C4-2B (cell line): ENCODE measurements around the gene ZNF580.

Experiments
- ZFX ChIP-seq: fragments of 450-650 bp; IDR thresholded peaks from 2 replicates; pipeline ENCODE4 v1.6.1; 2017
- TF ChIP-seq, protein P1 (sequence below): fragments of 450-650 bp; conservative IDR thresholded peaks from 2 replicates; pipeline ENCODE4 v1.5.1; 2017; ENCODE audit warnings: mild to moderate bottlenecking

DNA sequence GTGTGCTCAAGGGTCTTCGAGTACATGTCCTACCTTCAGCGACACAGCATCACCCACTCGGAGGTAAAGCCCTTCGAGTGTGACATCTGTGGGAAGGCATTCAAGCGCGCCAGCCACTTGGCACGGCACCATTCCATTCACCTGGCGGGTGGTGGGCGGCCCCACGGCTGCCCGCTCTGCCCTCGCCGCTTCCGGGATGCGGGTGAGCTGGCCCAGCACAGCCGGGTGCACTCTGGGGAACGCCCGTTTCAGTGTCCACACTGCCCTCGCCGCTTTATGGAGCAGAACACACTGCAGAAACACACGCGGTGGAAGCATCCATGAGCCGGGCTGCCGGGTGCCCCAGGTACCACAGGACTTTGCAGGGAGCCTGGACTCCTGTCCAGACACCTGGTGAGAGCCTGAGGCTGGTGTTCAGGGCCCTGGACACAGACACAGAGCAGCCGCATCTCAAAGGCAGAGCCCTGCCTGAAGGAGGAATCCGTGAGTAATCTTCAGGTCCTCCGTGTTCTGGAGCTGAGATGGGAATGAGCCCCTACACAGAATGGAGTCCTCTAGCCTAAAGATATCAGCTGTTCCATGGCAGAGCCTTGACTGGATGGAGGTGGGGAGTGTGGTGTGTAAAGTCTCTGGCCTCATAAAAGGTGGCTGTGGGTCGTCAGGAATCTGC lies 4.2 kb downstream of the ZNF580 start:
- TF ChIP-seq, protein P1, sequence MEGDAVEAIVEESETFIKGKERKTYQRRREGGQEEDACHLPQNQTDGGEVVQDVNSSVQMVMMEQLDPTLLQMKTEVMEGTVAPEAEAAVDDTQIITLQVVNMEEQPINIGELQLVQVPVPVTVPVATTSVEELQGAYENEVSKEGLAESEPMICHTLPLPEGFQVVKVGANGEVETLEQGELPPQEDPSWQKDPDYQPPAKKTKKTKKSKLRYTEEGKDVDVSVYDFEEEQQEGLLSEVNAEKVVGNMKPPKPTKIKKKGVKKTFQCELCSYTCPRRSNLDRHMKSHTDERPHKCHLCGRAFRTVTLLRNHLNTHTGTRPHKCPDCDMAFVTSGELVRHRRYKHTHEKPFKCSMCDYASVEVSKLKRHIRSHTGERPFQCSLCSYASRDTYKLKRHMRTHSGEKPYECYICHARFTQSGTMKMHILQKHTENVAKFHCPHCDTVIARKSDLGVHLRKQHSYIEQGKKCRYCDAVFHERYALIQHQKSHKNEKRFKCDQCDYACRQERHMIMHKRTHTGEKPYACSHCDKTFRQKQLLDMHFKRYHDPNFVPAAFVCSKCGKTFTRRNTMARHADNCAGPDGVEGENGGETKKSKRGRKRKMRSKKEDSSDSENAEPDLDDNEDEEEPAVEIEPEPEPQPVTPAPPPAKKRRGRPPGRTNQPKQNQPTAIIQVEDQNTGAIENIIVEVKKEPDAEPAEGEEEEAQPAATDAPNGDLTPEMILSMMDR = no peak
- TF ChIP-seq ZFX = no peak
